Left renal cortex interstitium (tissue), 4 donors: Measurements from ENCODE around the gene ESPNL. TPM values are rescaled to one million over a fixed set of nuclear protein-coding genes. Genes with fewer than 3 reads are reported as not detected.
"Not testable (repeated sequence)": the region's sequence is repeated elsewhere in the genome, so short reads cannot be mapped to it uniquely, and the experiment has no call there.

Experiments
- DNase-seq, 4 donors: peaks; one replicate each; pipeline ENCODE4 v3.0.0-alpha.2; 2013; ENCODE audit warnings: low read depth in 4 of 4, low spot score in 2 of 4, missing footprints in 1 of 4
- polyA plus RNA-seq, 4 donors: library from polyadenylated mRNA; unstranded; fragments of 120-200 nt; gene quantifications; one replicate each; pipeline ENCODE4 v1.2.1, GENCODE V29; 2013; ENCODE audit not compliant: insufficient read length in 4 of 4

ESPNL gene, protein sequence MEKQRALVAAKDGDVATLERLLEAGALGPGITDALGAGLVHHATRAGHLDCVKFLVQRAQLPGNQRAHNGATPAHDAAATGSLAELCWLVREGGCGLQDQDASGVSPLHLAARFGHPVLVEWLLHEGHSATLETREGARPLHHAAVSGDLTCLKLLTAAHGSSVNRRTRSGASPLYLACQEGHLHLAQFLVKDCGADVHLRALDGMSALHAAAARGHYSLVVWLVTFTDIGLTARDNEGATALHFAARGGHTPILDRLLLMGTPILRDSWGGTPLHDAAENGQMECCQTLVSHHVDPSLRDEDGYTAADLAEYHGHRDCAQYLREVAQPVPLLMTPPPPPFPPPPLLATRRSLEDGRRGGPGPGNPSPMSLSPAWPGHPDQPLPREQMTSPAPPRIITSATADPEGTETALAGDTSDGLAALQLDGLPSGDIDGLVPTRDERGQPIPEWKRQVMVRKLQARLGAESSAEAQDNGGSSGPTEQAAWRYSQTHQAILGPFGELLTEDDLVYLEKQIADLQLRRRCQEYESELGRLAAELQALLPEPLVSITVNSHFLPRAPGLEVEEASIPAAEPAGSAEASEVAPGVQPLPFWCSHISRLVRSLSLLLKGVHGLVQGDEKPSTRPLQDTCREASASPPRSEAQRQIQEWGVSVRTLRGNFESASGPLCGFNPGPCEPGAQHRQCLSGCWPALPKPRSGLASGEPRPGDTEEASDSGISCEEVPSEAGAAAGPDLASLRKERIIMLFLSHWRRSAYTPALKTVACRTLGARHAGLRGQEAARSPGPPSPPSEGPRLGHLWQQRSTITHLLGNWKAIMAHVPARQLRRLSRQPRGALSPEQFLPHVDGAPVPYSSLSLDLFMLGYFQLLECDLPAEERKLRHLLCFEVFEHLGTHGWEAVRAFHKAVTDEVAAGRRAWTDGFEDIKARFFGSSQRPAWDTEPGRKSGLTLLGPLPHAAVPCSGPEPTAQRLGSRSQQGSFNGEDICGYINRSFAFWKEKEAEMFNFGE
- 1 to 10 TPM in 3 of 4 donors, under 1 TPM in 1; 0.25 to 3.0 (median 2.1) TPM for polyA plus RNA-seq

DNA sequence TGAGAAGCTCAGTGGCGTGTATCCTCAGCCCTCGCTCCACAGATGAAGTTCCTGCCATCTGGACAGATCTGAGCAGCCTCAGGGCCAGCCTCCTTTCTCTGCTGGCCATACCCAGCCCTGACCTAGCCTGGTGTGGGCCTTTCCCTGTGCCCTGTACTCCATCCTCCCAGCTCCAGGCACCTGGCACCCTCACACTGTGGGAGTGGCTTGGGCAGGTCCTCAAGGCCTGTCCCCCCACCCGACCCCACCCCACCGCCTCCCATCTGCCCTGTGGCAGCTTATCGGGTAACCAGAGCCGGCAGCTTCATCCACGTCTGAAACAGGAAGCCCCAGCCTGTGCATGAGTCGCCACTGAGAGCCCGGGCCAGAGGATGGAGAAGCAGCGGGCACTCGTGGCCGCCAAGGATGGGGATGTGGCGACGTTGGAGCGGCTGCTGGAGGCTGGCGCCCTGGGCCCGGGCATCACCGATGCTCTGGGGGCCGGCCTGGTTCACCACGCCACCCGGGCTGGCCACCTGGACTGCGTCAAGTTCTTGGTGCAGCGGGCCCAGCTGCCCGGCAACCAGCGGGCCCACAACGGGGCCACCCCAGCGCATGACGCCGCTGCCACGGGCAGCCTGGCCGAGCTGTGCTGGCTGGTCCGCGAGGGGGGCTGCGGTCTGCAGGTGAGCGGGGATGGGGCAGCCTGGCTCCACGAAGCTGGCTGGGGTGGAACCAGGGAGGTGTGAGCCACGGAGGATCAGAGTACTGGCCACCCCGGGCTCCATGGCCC lies at the start of gene ESPNL:
ESPNL (plus strand) TSS at position 292 of the 772 bp plus-strand sequence; CDS start at position 372, 80 bp downstream.
- DNase-seq = no peak

DNA sequence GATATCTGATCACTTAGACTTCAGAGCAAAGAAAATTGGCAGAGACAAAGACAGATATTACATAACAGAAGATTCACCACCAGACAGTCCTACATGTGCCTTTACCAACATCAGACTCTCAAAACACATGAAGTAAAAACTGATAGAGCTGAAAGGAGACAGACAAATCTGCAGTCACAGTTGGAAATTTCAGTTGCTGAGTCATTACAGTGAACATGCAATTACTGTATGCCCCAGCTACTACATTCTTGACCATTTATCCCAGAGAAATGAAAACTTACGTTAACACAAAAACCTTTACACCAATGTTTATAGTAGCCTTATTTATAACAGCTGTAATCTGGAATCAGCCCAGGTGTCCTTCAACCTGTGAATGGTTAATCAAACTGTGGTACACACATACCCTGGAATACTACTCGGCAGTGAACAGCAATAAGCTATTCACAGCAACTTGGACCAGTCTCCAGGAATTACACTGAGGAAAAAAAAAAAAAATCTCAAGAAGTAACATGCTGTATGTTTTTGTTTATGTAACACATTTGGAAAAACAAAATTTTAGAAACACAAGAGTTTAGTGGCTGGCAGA lies 46.9 kb upstream of the ESPNL start:
- no peak for DNase-seq

DNA sequence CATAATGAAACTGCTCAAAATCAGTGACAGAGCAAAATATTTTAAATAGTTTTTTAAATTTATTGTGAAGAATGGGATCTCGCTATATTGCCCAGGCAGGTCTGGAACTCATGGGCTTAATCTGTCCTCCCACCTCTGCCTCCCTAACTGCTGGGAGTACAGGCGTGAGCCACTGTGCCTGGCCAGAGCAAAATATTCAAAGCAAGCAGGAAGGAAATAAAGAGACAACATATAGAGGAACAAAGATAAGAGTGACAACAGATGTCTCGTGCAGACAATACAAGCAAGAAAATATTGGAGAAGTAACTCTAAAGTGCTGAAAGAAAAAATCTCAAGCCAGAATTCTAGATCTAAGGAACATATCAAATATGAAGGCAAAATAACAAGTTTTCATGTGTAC lies 44.3 kb upstream of the ESPNL start:
- no peak for DNase-seq

DNA sequence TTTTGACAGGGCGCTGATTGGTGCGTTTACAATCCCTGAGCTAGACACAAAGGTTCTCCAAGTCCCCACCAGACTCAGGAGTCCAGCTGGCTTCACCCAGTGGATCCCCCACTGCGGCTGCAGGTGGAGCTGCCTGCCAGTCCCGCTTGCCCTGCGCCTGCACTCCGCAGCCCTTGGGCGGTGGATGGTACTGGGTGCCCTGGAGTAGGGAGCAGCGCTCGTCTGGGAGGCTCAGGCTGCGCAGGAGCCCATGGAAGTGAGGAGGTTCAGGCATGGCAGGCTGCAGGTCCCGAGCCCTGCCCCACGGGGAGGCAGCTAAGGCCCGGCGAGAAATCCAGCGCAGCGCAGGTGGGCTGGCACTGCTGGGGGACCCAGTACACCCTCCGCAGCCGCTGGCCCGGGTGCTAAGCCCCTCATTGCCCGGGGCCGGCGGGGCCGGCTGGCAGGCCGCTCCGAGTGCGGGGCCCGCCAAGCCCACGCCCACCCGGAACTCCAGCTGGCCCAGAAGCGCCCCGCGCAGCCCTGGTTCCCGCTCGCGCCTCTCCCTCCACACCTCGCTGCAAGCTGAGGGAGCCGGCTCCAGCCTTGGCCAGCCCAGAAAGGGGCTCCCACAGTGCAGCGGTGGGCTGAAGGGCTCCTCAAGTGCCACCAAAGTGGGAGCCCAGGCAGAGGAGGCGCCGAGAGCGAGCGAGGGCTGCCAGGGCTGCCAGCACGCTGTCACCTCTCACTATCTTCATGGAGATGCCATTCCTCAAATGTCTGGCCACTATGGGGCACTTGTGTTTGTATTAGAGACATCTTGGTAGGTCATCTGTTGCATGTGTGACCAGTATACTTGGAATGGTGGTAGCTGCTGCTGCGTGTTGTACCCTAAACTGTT lies 42.2 kb upstream of the ESPNL start:
- not testable (repeated sequence) for DNase-seq

DNA sequence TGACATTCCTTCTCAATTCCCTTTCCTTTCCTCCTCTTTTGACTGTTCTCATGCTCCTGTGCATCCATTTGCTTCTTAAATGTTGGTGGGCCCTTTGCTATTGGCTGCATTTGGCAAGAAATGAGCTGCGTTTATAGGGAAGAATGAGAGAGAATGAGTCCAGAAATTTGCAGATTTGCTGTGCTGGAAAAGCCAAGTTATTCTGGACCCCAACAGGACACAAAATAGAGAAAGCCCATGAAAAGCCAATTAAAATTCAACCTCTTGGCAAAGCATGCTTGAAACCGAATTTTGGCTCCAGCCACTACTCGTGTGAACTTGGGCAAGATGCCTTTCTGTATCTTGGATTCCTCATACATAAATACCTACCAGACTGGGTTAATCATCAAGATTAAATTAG lies 40.6 kb upstream of the ESPNL start:
- DNase-seq = no peak

DNA sequence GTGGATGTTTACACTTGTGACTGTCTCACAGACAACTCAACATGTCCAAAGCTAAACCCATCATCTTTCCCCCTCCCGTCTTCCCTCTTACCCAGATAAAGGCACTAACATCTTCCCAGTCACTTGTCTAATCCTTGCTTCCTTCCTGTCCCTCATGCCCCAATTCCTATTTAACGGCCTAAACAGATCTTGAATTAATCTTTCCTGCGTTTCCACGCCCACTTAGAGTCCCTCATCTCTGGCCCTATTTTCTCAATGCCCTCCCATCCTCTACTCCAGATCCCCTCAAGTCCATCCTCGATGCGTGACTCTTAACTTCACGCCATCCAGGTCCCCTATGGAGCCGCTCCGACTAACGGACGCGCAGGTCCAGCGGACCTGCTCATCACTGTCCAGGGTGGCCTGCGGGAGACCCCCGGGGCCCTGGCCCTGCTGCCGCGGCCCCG lies 40.0 kb upstream of the ESPNL start:
- peak in 3 of 4 donors; percentile 17 to 34 (median 27) for DNase-seq

DNA sequence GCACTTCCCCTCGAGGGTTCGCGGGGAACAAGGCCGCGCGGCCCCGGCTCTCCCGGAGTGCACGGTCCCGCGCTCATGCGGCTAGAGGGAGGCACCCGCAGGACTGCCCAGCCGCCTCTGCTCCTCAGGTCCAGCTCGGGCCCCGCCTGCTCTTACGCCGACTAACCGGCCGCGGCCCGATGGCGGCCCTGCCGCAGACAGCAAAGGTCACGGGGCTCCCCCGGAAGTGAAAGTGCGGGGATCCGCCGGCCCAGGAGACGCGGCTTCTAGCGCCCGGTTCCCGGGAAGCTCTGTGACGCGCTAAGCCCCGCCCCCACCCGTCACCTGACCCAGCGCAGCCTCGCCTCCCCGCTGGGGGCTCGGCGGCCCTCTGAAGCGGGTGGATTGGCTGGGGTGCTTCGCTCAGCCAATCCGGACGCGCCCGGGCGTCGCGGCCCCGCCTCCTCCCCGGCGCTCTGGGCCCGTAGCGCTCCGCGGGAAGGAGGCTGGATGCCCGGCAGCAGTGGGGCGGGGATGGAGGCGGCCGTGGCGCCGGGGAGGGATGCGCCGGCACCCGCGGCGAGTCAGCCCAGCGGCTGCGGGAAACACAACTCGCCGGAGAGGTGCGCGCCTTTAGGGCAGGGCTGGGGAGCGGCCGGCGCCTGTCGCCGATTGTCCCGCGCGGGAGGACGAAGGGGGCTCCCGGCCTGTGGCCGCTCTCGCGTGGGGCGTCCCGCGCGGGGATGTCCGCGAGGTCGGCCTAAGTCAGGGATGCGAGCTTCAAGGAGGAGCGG lies 39.4 kb upstream of the ESPNL start, which contains the start of gene SCLY:
SCLY (plus strand) TSS at position 460 of the 773 bp plus-strand sequence; CDS start at position 514, 54 bp downstream.
- DNase-seq = peak; percentile 76 to 95 (median 92)

DNA sequence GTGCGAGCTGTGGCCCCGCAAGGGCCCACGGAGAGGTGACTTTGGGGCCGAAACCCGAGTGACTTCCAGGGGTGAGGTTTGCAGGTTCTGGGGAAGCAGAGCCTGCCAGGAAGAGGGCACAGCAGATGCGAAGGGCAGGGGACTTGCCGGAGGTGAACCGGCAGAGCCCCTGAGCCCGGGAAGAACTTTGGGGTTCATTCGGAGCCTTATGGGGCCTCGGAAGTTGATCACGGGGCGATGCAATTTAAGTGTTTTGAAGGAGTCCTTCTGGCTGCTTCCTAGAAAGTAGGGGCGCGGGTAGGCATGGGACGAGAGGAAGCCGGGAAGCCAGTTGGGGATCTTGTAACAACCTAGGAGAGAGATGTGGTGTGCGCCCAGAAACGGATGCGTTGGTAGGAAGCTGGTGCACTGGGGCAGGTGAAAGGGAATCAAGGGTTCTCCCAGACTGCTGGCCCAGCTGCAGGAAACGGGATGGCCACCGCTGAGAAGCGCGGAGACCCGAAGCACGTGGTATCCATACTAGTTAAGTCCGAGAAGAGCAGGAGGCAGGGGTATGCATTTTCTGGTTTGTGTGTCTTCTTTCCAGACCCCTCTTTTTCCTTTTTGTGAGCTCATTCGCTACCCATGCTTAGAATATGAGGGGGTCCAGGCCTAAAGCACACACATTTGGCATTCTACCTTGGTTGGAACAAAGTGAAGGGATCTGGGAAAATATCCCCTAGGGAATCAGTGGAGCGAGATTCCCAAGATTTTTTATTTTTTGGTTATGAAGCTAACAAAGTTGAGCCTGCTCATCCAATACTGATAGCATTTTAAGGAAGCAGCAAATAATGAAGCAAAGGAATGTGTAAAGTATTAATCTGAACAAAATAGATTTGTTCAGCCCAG lies 38.6 kb upstream of the ESPNL start:
- peak; percentile 9 to 27 (median 24) for DNase-seq

DNA sequence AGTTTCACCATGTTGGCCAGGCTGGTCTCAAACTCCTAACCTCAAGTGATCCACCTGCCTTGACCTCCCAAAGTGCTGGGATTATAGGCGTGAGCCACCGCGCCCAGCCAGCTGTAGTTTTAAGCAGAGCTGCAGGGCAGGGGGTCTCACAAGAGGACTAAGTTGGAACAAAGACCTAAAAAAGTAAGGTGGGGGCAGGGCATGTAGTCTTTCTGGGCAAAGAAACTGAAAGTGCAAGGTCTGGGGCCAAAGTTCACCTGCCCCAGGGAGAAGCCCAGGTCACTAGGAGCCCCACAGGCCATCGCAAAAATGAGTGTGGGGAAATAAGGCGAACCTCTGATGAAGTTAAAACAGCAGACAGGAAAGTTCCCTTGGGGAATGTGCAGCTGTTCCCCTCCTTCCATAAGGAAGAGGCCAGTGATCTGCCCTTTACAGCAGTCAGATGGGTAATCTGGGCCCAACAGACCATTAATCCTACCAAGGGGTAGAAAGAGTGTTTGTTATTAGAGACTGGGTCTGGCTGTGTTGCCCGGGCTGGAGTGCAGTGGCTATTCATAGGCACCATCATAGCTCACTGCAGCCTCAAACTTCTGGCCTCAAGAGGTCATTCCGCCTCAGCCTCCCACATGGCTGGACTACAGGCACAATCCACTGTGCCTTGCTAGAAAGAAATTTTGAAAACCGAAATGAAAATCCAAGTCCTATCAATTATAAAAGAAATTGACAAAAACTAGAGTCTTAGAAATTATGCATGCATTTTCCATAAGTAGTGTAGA lies 36.5 kb upstream of the ESPNL start:
- no peak for DNase-seq

DNA sequence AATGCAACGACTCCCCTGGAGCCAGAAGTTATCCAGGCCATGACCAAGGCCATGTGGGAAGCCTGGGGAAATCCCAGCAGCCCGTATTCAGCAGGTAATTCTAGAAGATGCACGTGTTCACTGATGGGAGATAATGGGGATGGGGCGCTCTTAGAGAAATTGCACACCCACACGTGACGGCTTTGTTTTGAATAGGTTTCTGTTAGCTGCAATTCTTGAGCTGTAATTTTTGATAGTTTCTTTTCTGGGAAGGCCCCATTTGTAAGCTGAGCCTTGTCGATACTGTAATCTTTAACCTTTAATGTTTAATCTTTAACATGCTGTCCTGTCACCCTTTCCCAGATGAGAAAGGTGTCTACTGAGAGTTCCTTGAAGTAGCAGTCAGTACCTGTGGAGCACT lies 35.8 kb upstream of the ESPNL start:
- no peak for DNase-seq

DNA sequence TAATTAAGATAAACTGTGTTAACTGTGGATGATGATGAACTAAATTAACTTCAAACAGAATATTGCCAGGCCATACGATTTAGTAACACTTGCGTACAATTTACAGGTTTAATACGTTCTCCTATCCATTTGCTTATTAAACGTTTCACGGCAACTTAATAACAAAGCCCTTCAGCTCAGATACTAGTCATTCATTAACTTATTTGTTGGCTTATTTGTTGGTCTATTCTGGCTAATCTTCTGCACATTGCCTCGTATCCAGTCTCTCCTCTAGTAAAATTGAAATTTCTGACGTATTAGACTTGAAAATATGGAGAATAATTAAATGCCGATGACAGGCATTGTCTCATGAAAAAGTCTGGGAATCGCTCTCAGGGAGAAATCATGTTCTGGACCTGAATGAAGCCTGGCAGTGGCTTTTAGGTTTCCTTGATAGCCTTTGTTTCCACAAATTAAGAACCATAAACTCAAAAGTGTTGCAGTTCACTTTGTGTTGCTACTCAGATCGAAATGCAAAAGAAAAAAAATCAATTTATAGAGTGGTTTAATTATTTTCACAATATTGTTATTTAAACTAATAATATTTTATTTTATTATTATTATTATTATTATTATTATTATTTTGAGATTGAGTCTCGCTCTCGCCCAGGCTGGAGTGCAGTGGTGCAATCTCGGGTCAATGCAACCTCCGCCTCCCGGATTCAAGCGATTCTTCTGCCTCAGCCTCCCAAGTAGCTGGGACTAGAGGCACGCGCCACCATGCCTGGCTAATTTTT lies 34.9 kb upstream of the ESPNL start:
- DNase-seq = no peak

DNA sequence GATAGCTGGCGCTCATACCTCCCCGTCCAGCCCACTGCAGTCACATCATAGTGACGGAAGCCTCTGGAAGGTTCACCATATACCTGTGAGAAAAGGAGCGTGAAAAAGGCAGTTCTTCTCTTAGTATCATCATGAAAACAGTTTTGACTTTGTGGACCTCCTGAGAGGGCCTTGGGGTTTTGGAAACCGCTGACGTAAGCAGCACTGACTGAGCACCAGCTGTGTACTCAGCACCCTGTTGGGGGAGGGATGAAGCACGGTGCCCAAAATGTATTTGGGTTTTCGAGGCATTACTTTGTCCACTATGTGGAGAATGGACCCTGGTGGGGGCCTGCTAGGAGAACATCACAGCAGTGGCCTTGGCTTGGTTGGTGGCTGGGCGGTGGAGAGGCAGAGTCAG lies 33.9 kb upstream of the ESPNL start:
- DNase-seq = no peak

DNA sequence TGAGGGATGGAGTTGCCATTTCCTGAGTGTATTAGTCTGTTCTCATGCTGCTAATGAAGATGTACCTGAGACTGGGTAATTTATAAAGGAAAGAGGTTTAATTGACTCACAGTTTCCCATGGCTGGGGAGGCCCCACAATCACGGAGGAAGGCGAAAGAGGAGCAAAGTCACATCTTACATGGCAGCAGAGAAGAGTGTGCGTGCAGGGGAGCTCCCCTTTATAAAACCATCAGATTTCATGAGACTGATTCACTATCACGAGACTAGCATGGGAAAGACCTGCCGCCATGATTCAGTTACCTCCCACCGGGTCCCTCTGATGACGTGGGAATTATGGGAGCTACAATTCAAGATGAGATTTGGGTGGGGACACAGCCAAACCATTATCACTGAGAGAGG lies 33.4 kb upstream of the ESPNL start:
- not testable (repeated sequence) for DNase-seq

DNA sequence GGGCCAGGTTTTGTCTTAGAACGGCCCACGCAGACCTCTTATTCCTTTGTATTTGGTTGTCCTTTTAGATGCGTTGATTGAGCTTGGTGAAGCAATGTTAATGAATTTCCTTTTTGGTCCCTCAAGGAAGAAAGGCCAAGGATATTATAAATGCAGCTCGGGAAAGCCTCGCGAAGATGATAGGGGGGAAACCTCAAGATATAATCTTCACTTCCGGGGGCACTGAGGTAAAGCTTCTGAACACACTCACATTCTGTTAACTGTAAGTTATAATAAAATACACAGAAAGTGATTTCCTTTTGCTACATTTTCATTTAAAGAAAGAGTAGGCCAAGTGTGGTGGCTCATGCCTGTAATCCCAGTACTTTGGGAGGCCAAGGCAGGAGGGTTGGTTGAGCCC lies 32.2 kb upstream of the ESPNL start:
- DNase-seq = no peak

DNA sequence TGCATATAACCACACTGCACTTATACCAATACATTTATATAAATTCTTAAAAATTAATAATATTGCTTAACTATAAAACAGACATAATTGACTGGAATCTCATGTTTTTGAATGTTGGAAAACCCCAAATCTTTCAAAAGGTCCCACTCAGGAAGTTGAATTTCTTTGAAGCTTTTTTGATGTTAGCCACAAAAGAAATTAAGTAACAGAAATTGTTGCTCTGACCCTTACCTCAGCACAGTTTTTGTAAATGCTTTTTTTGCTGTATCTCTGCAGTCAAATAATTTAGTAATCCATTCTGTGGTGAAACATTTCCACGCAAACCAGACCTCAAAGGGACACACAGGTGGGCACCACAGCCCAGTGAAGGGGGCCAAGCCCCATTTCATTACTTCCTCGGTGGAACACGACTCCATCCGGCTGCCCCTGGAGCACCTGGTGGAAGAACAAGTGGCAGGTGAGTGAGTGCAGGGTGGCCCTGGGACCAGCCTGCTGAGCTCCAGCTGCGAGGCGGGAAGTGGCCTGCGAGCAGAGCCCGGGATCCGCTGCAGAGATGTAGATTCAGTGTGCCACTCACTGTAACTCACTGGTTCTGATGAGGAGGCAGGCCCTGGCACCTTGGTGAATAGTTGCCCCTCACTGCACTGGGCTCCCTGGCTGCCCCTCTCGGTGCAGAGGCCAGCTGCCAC lies 31.0 kb upstream of the ESPNL start:
- no peak for DNase-seq
